ENCODE results near the gene NSL1. TPM values are rescaled to one million over a fixed set of nuclear protein-coding genes. Genes with fewer than 3 reads are reported as not detected.

Gene NSL1
- polyA plus RNA-seq, 3 donors: 16.8 to 80.3 (median 62.3) TPM

DNA sequence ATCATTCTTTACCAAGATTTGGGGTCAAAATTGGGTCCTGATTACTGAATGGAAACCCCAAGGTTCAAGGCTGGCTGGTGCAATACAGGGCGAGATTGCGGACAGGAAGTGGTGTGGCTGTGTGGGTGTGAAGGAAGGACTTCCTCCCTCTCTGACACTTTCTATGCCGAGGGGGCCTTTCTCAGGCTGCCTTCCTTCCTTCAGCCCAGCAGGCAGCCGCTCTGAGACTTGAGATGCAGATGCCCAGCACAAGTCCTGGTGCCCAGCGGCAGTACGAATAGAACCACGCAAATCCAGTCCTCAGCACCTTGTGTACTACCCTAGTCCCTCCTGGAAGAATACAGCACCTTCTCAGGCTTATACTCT, 108.2 kb downstream of the NSL1 start:
- Histone ChIP-seq H3K27ac (ENCODE audit: low read depth in 1 of 2, low read length in 2 of 2) (peak overlapping the region; percentile 77 to 85), H3K36me3 (replicated peaks in 1 of 2; ENCODE audit: control insufficient read depth in 1 of 2, insufficient read depth in 2 of 2, low read length in 2 of 2) (no peaks in the 10 kb centered on the region), H3K4me3 (replicated peaks in 1 of 3; ENCODE audit: low read depth in 2 of 3, low read length in 3 of 3) (peak overlapping the region in 1 of 3 experiments; percentile 48), H3K4me1 (ENCODE audit: control insufficient read depth in 1 of 2, insufficient read depth in 2 of 2, low read length in 2 of 2) (peaks cover 71 to 72% of the 10 kb centered on the region in 2 donors), H3K9ac (ENCODE audit: insufficient read depth, low read length, poor library complexity, severe bottlenecking) (peak overlapping the region; percentile 10), H3K4me2 (replicated peaks; ENCODE audit: extremely low read depth, low read length, poor library complexity, severe bottlenecking) (peak overlapping the region; percentile 59), H3K9me3 (replicated peaks in 1 of 2; ENCODE audit: control insufficient read depth in 1 of 2, insufficient read depth in 1 of 2, low read length in 2 of 2) (no peaks in the 10 kb centered on the region), H3K79me2 (ENCODE audit: insufficient read depth, low read length) (no peaks in the 10 kb centered on the region), H4K20me1 (ENCODE audit: insufficient read depth, low read length) (no peaks in the 10 kb centered on the region), H3K27me3 (ENCODE audit: control insufficient read depth in 2 of 2, insufficient read depth in 2 of 2, low read length in 2 of 2) (no peaks in the 10 kb centered on the region), H2AFZ (ENCODE audit: insufficient read depth, low read depth, low read length, poor library complexity, severe bottlenecking) (peak overlapping the region; percentile 43)
- Mint-ChIP-seq H3K4me3 (peak overlapping the region; percentile 63 to 70), H3K27me3 (ENCODE audit: low read depth in 3 of 3) (peaks cover 0 to 4% (median 0%) of the 10 kb centered on the region in 3 donors), H3K4me1 (peaks cover 74% of the 10 kb centered on the region), H3K36me3 (peaks cover 5 to 12% of the 10 kb centered on the region in 2 donors), H3K9me3 (no peaks in the 10 kb centered on the region), H3K27ac (peak overlapping the region; percentile 93 to 99 (median 97))
- WGBS (ENCODE audit: insufficient coverage): 19% methylated on average over 6 of the region's 7 CpGs
- TF ChIP-seq, protein P1, sequence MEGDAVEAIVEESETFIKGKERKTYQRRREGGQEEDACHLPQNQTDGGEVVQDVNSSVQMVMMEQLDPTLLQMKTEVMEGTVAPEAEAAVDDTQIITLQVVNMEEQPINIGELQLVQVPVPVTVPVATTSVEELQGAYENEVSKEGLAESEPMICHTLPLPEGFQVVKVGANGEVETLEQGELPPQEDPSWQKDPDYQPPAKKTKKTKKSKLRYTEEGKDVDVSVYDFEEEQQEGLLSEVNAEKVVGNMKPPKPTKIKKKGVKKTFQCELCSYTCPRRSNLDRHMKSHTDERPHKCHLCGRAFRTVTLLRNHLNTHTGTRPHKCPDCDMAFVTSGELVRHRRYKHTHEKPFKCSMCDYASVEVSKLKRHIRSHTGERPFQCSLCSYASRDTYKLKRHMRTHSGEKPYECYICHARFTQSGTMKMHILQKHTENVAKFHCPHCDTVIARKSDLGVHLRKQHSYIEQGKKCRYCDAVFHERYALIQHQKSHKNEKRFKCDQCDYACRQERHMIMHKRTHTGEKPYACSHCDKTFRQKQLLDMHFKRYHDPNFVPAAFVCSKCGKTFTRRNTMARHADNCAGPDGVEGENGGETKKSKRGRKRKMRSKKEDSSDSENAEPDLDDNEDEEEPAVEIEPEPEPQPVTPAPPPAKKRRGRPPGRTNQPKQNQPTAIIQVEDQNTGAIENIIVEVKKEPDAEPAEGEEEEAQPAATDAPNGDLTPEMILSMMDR (IDR thresholded peaks at IDR 0.05): no peak
- intact Hi-C loops (cut with micrococcal nuclease): no loop called here
- DNase-seq: peak; percentile 74 to 95 (median 80)

GRCh38 chr1:212680680-212681389, 110.7 kb downstream of the NSL1 start:
- H3K4me1 ChIP-seq (ENCODE audit: control insufficient read depth in 1 of 2, insufficient read depth in 2 of 2, low read length in 2 of 2): peaks cover 75 to 83% of the 10 kb centered on the region in 2 donors
- peak in 1 of 3 donors; percentile 88 for DNase-seq
- no peak overlapping the region for H3K9ac ChIP-seq (ENCODE audit: insufficient read depth, low read length, poor library complexity, severe bottlenecking)
- TF ChIP-seq, protein P1 (IDR thresholded peaks at IDR 0.05): no peak
- no peak overlapping the region for H3K27ac ChIP-seq (ENCODE audit: low read depth in 1 of 2, low read length in 2 of 2)
- 40% methylated on average over 1 of the region's 4 CpGs for WGBS (ENCODE audit: insufficient coverage)
- Mint-ChIP-seq H3K4me3 (no peak overlapping the region), H3K27ac (peak overlapping the region; percentile 60 to 84 (median 78)), H3K36me3 (peaks cover 2% of the 10 kb centered on the region in 2 donors), H3K4me1 (peaks cover 80% of the 10 kb centered on the region), H3K27me3 (ENCODE audit: low read depth in 3 of 3) (peaks cover 0 to 3% (median 1%) of the 10 kb centered on the region in 3 donors), H3K9me3 (peaks cover 0 to 2% (median 0%) of the 10 kb centered on the region in 7 donors)
- H3K9me3 ChIP-seq (replicated peaks in 1 of 2; ENCODE audit: control insufficient read depth in 1 of 2, insufficient read depth in 1 of 2, low read length in 2 of 2): no peaks in the 10 kb centered on the region
- no peak overlapping the region for H2AFZ ChIP-seq (ENCODE audit: insufficient read depth, low read depth, low read length, poor library complexity, severe bottlenecking)
- H3K27me3 ChIP-seq (ENCODE audit: control insufficient read depth in 2 of 2, insufficient read depth in 2 of 2, low read length in 2 of 2): no peaks in the 10 kb centered on the region
- H3K36me3 ChIP-seq (replicated peaks in 1 of 2; ENCODE audit: control insufficient read depth in 1 of 2, insufficient read depth in 2 of 2, low read length in 2 of 2): no peaks in the 10 kb centered on the region
- no peaks in the 10 kb centered on the region for H3K79me2 ChIP-seq (ENCODE audit: insufficient read depth, low read length)
- no peaks in the 10 kb centered on the region for H4K20me1 ChIP-seq (ENCODE audit: insufficient read depth, low read length)
- H3K4me2 ChIP-seq (replicated peaks; ENCODE audit: extremely low read depth, low read length, poor library complexity, severe bottlenecking): no peak overlapping the region
- no peak overlapping the region for H3K4me3 ChIP-seq (replicated peaks in 1 of 3; ENCODE audit: low read depth in 2 of 3, low read length in 3 of 3)
- intact Hi-C loops (cut with micrococcal nuclease): no loop called here
